HG02759 (cell line): Measurements from ENCODE around the gene ATP9A.

Experiments
- ATAC-seq: cut with Tn5 transposase; IDR thresholded peaks from one replicate; pipeline ENCODE4 v1.9.1; 2021; ENCODE audit warnings: mild to moderate bottlenecking, moderate library complexity; ENCODE audit not compliant: unreplicated experiment

Gene ATP9A

GRCh38 chr20:51634257-51634656 lies 133.9 kb downstream of the ATP9A start:
- no peak for ATAC-seq

GRCh38 chr20:51633430-51633829 lies 134.8 kb downstream of the ATP9A start:
- no peak for ATAC-seq

GRCh38 chr20:51631953-51632352 lies 136.2 kb downstream of the ATP9A start:
- ATAC-seq, result no peak

- no peak for ATAC-seq
These were observed 136.9 kb downstream of the ATP9A start for GRCh38 chr20:51631011-51631950.

- ATAC-seq, result no peak
These were observed 138.7 kb downstream of the ATP9A start for GRCh38 chr20:51629399-51630058.

- no peak for ATAC-seq
These were observed 139.4 kb downstream of the ATP9A start for GRCh38 chr20:51628533-51629398.

- ATAC-seq, result no peak
These were observed 140.6 kb downstream of the ATP9A start for GRCh38 chr20:51627586-51627985.

- ATAC-seq, result no peak
These were observed 143.1 kb downstream of the ATP9A start for GRCh38 chr20:51625105-51625504.

- ATAC-seq, result no peak
These were observed 143.9 kb downstream of the ATP9A start for GRCh38 chr20:51624157-51624731.

- no peak for ATAC-seq
These were observed 144.9 kb downstream of the ATP9A start for GRCh38 chr20:51623255-51623654.

GRCh38 chr20:51622004-51622874 lies 146.0 kb downstream of the ATP9A start:
- ATAC-seq, result no peak

- ATAC-seq, result no peak
These were observed 147.8 kb downstream of the ATP9A start for GRCh38 chr20:51620432-51620831.

GRCh38 chr20:51616060-51616459 lies 152.1 kb downstream of the ATP9A start:
- no peak for ATAC-seq

- no peak for ATAC-seq
These were observed 153.5 kb downstream of the ATP9A start for GRCh38 chr20:51614687-51615086.

GRCh38 chr20:51613580-51613979 lies 154.6 kb downstream of the ATP9A start:
- ATAC-seq, result no peak

- no peak for ATAC-seq
These were observed 155.3 kb downstream of the ATP9A start for GRCh38 chr20:51612896-51613295.

- ATAC-seq, result no peak
These were observed 156.6 kb downstream of the ATP9A start for GRCh38 chr20:51611625-51611890.

- ATAC-seq, result no peak
These were observed 157.2 kb downstream of the ATP9A start for GRCh38 chr20:51610761-51611624.

GRCh38 chr20:51610111-51610510 lies 158.1 kb downstream of the ATP9A start:
- ATAC-seq, result no peak
